HG03457 (cell line): ENCODE data around the gene OR52L1.

Experiments used
- ATAC-seq: cut with Tn5 transposase; IDR thresholded peaks from one replicate; pipeline ENCODE4 v1.9.1; 2021; ENCODE audit warnings: moderate number of reproducible peaks; ENCODE audit not compliant: unreplicated experiment

OR52L1 gene

DNA sequence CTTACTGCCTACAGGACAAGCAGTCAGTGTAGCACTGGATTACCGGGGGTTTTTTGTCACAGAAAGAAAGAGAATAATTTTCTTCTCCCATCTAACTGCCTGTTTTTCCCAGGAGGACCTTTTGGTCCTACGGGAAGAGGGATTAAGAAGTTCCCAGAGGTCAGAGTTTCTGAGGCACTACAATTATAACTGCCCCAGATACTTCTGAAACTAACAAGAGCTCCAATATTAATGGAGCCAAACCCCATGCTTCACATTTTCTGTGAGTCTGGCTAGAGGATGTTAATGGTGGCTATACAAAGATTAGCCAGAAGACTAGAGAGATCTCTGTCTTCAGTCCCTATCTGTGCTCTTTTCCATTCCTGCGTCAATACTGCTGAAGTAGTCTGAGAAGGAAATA is 44.8 kb downstream of the OR52L1 start, which contains the start of gene OR56A3:
Gene OR56A3, plus strand, starts transcription at position 301 of the 400 bp plus-strand sequence. CDS start 5,096 bp downstream, outside the sequence.
- ATAC-seq, result no peak

DNA sequence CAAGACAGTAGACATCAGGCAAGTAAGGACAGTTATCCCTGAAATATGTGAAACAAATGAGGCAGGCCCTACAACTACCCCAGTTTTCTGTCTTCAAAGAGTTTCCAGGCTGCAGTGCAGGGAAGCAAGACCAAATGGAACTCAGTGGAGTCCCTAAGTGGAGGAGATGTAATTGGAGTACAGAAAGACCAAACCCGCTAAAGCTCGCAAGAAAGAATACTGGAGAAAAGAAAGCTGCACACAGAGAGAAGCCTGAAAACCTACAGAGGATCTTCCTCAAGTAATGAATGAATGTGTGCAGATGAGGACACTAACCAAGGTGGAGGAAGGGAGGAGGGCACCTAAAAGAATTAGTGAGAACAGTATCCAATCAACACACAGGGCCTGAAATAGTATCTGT is 46.0 kb downstream of the OR52L1 start:
- no peak for ATAC-seq

DNA sequence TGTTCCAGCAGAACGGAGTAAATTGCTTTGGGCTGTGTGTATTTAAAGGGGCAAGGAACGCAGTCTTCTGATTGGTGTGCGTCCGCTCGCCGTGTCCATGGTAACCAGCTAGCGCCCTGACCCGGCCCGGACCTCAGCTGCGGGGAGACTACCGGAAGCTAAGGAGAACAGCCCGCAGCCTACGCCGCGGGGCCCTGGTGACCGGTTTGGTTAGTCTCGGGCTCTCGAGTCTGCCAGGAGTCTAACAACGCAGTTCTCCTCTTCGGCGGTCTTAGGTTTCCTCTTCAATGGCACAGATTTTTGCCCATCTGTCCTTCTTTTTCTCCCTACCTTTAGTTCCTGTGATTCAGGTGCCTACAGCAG is 48.2 kb downstream of the OR52L1 start:
- ATAC-seq, result no peak

GRCh38 chr11:5937868-5938602 is 48.8 kb downstream of the OR52L1 start:
- ATAC-seq, result no peak
